Thoracic aorta (tissue), 2 donors: Measurements from ENCODE around the gene BCAS3. TPM values are rescaled to one million over a fixed set of nuclear protein-coding genes. Genes with fewer than 3 reads are reported as not detected.
"Not testable (repeated sequence)": the region's sequence is repeated elsewhere in the genome, so short reads cannot be mapped to it uniquely, and the experiment has no call there.

ENCODE experiments used
- ATAC-seq: fragments of 150-250 bp; one replicate; pipeline ENCODE4 v1.8.0; 2017; ENCODE audit warnings: low read depth; ENCODE audit not compliant: insufficient number of reproducible peaks, low FRiP score
- DNase-seq: peaks from one replicate; pipeline ENCODE4 v3.0.0-alpha.2; 2020; ENCODE audit warnings: low spot score
- H3K27ac ChIP-seq, 2 donors: fragments of 200-600 bp; sonication (generic); 1 replicate in 1 of 2; 2 replicates in 1 of 2; pipeline ENCODE4 v1.5.1; 2016; ENCODE audit warnings: mild to moderate bottlenecking in 2 of 2, moderate library complexity in 2 of 2
- H3K27me3 ChIP-seq: fragments of 200-600 bp; sonication (generic); replicated peaks from 2 replicates; pipeline ENCODE4 v1.6.0; 2016; ENCODE audit warnings: mild to moderate bottlenecking; ENCODE audit not compliant: insufficient read depth
- H3K36me3 ChIP-seq: fragments of 200-600 bp; sonication (generic); one replicate; pipeline ENCODE4 v1.5.1; 2016
- H3K4me1 ChIP-seq, 2 donors: fragments of 200-600 bp; sonication (generic); 1 replicate in 1 of 2; 2 replicates in 1 of 2; pipeline versions ENCODE4 v1.5.1 to v1.6.0; 2016; ENCODE audit warnings: low read depth in 2 of 2, mild to moderate bottlenecking in 1 of 2; ENCODE audit not compliant: control insufficient read depth in 1 of 2
- H3K4me3 ChIP-seq: fragments of 200-600 bp; sonication (generic); 2 replicates; pipeline ENCODE4 v1.5.1; 2016; ENCODE audit warnings: mild to moderate bottlenecking
- H3K9me3 ChIP-seq: fragments of 200-600 bp; sonication (generic); 2 replicates; pipeline ENCODE4 v1.5.1; 2016
- CTCF ChIP-seq: fragments of 200-600 bp; sonication (generic); IDR thresholded peaks from one replicate; pipeline ENCODE4 v1.5.1; 2019; ENCODE audit warnings: antibody characterized with exemption
- total RNA-seq, 2 donors: library from RNA; depleted of rRNA; stranded (reverse); fragments of >200 nt; gene quantifications; one replicate each; pipeline versions ENCODE4 v1.1.0 to v1.2.3, GENCODE V29; 2016

BCAS3 gene
- total RNA-seq, 2 donors from 2014 or later = 35.1 to 69.3 TPM

DNA sequence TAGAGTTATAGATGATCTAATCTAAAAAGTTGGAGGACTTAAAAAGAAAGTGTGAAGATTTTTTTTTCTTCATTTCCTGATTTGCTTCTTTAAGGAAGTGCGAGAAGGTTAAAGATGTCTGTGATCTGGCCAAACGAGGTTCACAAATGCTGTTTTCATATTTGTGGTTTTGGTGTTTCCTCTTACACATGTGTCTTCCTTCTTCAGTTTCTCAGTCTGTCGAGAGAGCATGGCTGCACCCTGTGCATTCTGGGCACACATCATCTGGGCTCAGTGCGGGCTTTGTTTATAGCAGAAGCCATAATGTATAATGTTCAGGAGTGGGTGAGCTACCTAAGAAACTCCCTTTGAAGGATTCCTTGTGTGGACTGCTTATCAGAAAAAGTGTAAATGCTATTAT, 461.6 kb downstream of the BCAS3 start:
- ATAC-seq (no peak), DNase-seq (no peak)
- Histone ChIP-seq H3K4me3 (no peak overlapping the region), H3K9me3 (no peaks in the 10 kb centered on the region), H3K27ac (no peak overlapping the region), H3K4me1 (peaks cover 5 to 11% of the 10 kb centered on the region in 2 donors), H3K36me3 (no peaks in the 10 kb centered on the region), H3K27me3 (no peaks in the 10 kb centered on the region)
- TF ChIP-seq CTCF = no peak

DNA sequence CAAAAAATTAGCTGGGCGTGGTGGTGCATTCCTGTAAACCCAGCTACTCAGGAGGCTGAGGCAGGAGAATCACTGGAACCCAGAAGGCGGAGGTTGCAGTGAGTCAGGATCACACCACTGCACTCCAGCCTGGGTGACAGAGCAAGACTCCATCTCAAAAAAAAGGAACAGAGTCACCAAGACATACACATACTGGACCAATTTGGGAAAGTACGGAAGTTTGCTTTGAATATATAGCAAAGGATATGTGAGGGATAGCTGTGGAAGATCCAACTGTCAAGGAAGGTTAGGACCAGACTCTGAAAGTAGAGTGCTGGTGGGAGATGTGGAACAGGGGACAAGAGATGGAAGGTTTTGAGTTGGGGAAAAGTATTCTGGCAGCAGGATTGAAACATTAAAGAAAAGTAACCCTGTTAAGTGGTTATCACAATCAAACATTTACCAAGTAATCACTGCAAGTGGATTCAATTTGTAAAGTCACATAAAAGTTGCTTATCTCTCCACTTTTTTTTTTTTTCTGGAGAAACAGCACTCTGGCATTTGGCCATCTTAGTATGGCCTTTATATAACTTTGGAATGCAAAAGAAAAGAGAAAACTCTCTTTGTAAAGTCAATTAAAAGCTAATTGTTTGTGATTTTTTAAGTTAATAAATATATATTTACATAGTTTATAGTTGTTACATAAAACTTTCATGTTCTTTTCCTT, 462.6 kb downstream of the BCAS3 start:
- no peak overlapping the region for H3K4me3 ChIP-seq
- no peaks in the 10 kb centered on the region for H3K27me3 ChIP-seq
- DNase-seq (no peak), ATAC-seq (no peak)
- H3K27ac ChIP-seq = no peak overlapping the region
- TF ChIP-seq CTCF = no peak
- no peaks in the 10 kb centered on the region for H3K9me3 ChIP-seq
- H3K36me3 ChIP-seq = no peaks in the 10 kb centered on the region
- peaks cover 5 to 11% of the 10 kb centered on the region in 2 donors for H3K4me1 ChIP-seq

GRCh38 chr17:61143026-61143425, 465.4 kb downstream of the BCAS3 start:
- TF ChIP-seq CTCF = no peak
- Histone ChIP-seq H3K4me3 (no peak overlapping the region), H3K9me3 (no peaks in the 10 kb centered on the region), H3K27me3 (no peaks in the 10 kb centered on the region), H3K36me3 (no peaks in the 10 kb centered on the region), H3K4me1 (peaks cover 5 to 11% of the 10 kb centered on the region in 2 donors), H3K27ac (no peak overlapping the region)
- DNase-seq (no peak), ATAC-seq (no peak)

DNA sequence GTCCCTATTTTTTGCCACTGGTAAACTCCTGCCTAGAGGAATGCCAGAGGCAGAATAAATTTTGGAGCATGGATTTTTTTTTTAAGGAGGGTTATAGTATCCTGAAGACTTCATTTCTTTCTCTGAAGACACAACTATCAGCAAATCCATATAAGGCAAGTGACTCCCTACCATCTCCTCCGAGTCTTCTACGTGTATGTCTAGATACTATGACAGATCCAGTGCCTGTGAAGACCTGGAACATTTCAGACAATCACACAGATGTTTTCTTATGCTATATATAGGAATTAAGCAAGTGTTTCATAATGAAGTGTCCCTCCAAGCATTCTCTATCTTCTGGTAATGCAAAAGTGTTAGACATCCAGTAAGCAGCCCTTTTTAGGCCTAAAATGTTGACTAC, 466.5 kb downstream of the BCAS3 start:
- H3K36me3 ChIP-seq = no peaks in the 10 kb centered on the region
- peaks cover 0 to 4% of the 10 kb centered on the region in 2 donors for H3K4me1 ChIP-seq
- H3K9me3 ChIP-seq = no peaks in the 10 kb centered on the region
- H3K4me3 ChIP-seq = no peak overlapping the region
- H3K27ac ChIP-seq = no peak overlapping the region
- no peak for DNase-seq
- no peak for ATAC-seq
- no peak for TF ChIP-seq CTCF
- no peaks in the 10 kb centered on the region for H3K27me3 ChIP-seq

GRCh38 chr17:61144617-61145564, 467.2 kb downstream of the BCAS3 start:
- Histone ChIP-seq H3K4me3 (no peak overlapping the region), H3K27ac (no peak overlapping the region), H3K9me3 (no peaks in the 10 kb centered on the region), H3K27me3 (no peaks in the 10 kb centered on the region), H3K36me3 (no peaks in the 10 kb centered on the region), H3K4me1 (peaks cover 0 to 4% of the 10 kb centered on the region in 2 donors)
- DNase-seq (no peak), ATAC-seq (no peak)
- no peak for TF ChIP-seq CTCF

DNA sequence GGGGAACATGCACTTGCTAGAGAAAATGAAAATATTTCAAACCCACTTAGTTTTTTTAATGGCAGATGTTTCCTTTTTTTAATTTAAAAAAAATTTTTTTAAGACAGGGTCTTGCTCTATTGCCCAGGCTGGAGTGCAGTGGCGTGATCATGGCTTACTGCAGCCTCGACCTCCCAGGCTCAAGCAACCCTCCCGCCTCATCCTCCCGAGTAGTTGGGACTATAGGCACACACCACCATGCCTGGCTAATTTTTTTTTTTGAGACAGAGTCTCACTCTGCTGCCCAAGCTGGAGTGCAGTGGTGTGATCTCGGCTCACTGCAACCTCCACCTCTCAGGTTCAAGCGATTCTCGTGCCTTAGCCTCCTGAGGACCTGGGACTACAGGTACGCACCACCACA, 469.2 kb downstream of the BCAS3 start:
- not testable (repeated sequence) for H3K36me3 ChIP-seq, DNase-seq, H3K27ac ChIP-seq, H3K4me3 ChIP-seq, H3K4me1 ChIP-seq, H3K9me3 ChIP-seq, H3K27me3 ChIP-seq, ATAC-seq
